Dendritic cell treated with granulocyte-macrophage colony-stimulating factor and Interleukin-4, amounts not matched to agents 40 ng/mL and 50 ng/mL, for 4 days (primary cell): ENCODE results near the gene MARCHF9.
A peak's percentile ranks its signal among the peaks of the same experiment; 100 is the strongest.

Experiments
- H3K27ac Mint-ChIP-seq: one replicate; pipeline ENCODE4 v1.8.0; 2022; ENCODE audit warnings: mild to moderate bottlenecking, mixed read lengths
- H3K27me3 Mint-ChIP-seq: one replicate; pipeline ENCODE4 v1.8.0; 2022; ENCODE audit warnings: mild to moderate bottlenecking, mixed read lengths
- H3K36me3 Mint-ChIP-seq: one replicate; pipeline ENCODE4 v1.8.0; 2022; ENCODE audit warnings: low read depth, mixed read lengths
- H3K4me1 Mint-ChIP-seq: one replicate; pipeline ENCODE4 v1.8.0; 2022; ENCODE audit warnings: low read depth, mixed read lengths
- H3K4me3 Mint-ChIP-seq: one replicate; pipeline ENCODE4 v1.8.0; 2022; ENCODE audit warnings: mild to moderate bottlenecking, moderate library complexity, mixed read lengths
- H3K9me3 Mint-ChIP-seq: one replicate; pipeline ENCODE4 v1.8.0; 2022; ENCODE audit warnings: mixed read lengths
- intact Hi-C: fragments of 100-400 bp; cut with micrococcal nuclease; formaldehyde crosslinking; loops from one replicate; pipeline ENCODE4 v1.15.0; 2022

MARCHF9 gene

GRCh38 chr12:57761391-57761998 is 6.6 kb downstream of the MARCHF9 start:
- Mint-ChIP-seq H3K4me3 (no peak overlapping the region), H3K9me3 (no peaks in the 10 kb centered on the region), H3K27me3 (peaks cover 36% of the 10 kb centered on the region), H3K27ac (no peak overlapping the region), H3K4me1 (peaks cover 60% of the 10 kb centered on the region), H3K36me3 (peaks cover 32% of the 10 kb centered on the region)
- intact Hi-C loops: no loop called here

GRCh38 chr12:57762463-57762862 is 7.6 kb downstream of the MARCHF9 start:
- H3K4me3 Mint-ChIP-seq: no peak overlapping the region
- H3K4me1 Mint-ChIP-seq: peaks cover 61% of the 10 kb centered on the region
- peaks cover 22% of the 10 kb centered on the region for H3K36me3 Mint-ChIP-seq
- H3K9me3 Mint-ChIP-seq: no peaks in the 10 kb centered on the region
- H3K27me3 Mint-ChIP-seq: peaks cover 45% of the 10 kb centered on the region
- no peak overlapping the region for H3K27ac Mint-ChIP-seq
- intact Hi-C loops: no loop called here

- Mint-ChIP-seq H3K9me3 (no peaks in the 10 kb centered on the region), H3K27ac (no peak overlapping the region), H3K4me1 (peaks cover 70% of the 10 kb centered on the region), H3K27me3 (peaks cover 55% of the 10 kb centered on the region), H3K36me3 (peaks cover 20% of the 10 kb centered on the region), H3K4me3 (no peak overlapping the region)
- intact Hi-C loops: no loop called here
Observed at GRCh38 chr12:57763881-57764661, 9.2 kb downstream of the MARCHF9 start.

- intact Hi-C loops: no loop called here
- H3K27me3 Mint-ChIP-seq: peaks cover 55% of the 10 kb centered on the region
- H3K4me3 Mint-ChIP-seq: peak overlapping the region; percentile 76
- peaks cover 70% of the 10 kb centered on the region for H3K4me1 Mint-ChIP-seq
- H3K9me3 Mint-ChIP-seq: no peaks in the 10 kb centered on the region
- peaks cover 20% of the 10 kb centered on the region for H3K36me3 Mint-ChIP-seq
- H3K27ac Mint-ChIP-seq: no peak overlapping the region
Observed at GRCh38 chr12:57764662-57765002, 9.7 kb downstream of the MARCHF9 start.

GRCh38 chr12:57765003-57765697 is 10.2 kb downstream of the MARCHF9 start:
- Mint-ChIP-seq H3K27ac (peak overlapping the region; percentile 35), H3K36me3 (peaks cover 23% of the 10 kb centered on the region), H3K9me3 (no peaks in the 10 kb centered on the region), H3K4me1 (peaks cover 70% of the 10 kb centered on the region), H3K4me3 (peak overlapping the region; percentile 76), H3K27me3 (peaks cover 55% of the 10 kb centered on the region)
- intact Hi-C loops: no loop called here

GRCh38 chr12:57765698-57766463 is 11.0 kb downstream of the MARCHF9 start:
- intact Hi-C loops: no loop called here
- Mint-ChIP-seq H3K36me3 (peaks cover 30% of the 10 kb centered on the region), H3K9me3 (no peaks in the 10 kb centered on the region), H3K4me1 (peaks cover 70% of the 10 kb centered on the region), H3K27ac (peak overlapping the region; percentile 35), H3K4me3 (peak overlapping the region; percentile 76), H3K27me3 (peaks cover 55% of the 10 kb centered on the region)

GRCh38 chr12:57766464-57767304 is 11.8 kb downstream of the MARCHF9 start, which contains the start of gene CYP27B1:
CYP27B1 (minus strand) TSS chr12:57767078; CDS start chr12:57767041, 37 bp downstream.
- no peaks in the 10 kb centered on the region for H3K9me3 Mint-ChIP-seq
- H3K4me1 Mint-ChIP-seq: peaks cover 75% of the 10 kb centered on the region
- H3K36me3 Mint-ChIP-seq: peaks cover 33% of the 10 kb centered on the region
- intact Hi-C loops: no loop called here
- peak within 1 kb of the TSS; percentile 66 for H3K4me3 Mint-ChIP-seq
- H3K27me3 Mint-ChIP-seq: peaks cover 55% of the 10 kb centered on the region
- no peak within 1 kb of the TSS for H3K27ac Mint-ChIP-seq

GRCh38 chr12:57767305-57767698 is 12.4 kb downstream of the MARCHF9 start:
- no peak overlapping the region for H3K27ac Mint-ChIP-seq
- peaks cover 78% of the 10 kb centered on the region for H3K4me1 Mint-ChIP-seq
- H3K36me3 Mint-ChIP-seq: peaks cover 38% of the 10 kb centered on the region
- peaks cover 55% of the 10 kb centered on the region for H3K27me3 Mint-ChIP-seq
- intact Hi-C loops: no loop called here
- no peaks in the 10 kb centered on the region for H3K9me3 Mint-ChIP-seq
- H3K4me3 Mint-ChIP-seq: no peak overlapping the region

GRCh38 chr12:57767876-57768275 is 13.0 kb downstream of the MARCHF9 start:
- H3K9me3 Mint-ChIP-seq: no peaks in the 10 kb centered on the region
- H3K27ac Mint-ChIP-seq: no peak overlapping the region
- intact Hi-C loops: no loop called here
- H3K36me3 Mint-ChIP-seq: peaks cover 44% of the 10 kb centered on the region
- no peak overlapping the region for H3K4me3 Mint-ChIP-seq
- peaks cover 80% of the 10 kb centered on the region for H3K4me1 Mint-ChIP-seq
- H3K27me3 Mint-ChIP-seq: peaks cover 54% of the 10 kb centered on the region

GRCh38 chr12:57769594-57769993 is 14.7 kb downstream of the MARCHF9 start:
- Mint-ChIP-seq H3K27me3 (peaks cover 37% of the 10 kb centered on the region), H3K4me1 (peaks cover 83% of the 10 kb centered on the region), H3K27ac (no peak overlapping the region), H3K4me3 (no peak overlapping the region), H3K36me3 (peaks cover 47% of the 10 kb centered on the region), H3K9me3 (no peaks in the 10 kb centered on the region)
- intact Hi-C loops: no loop called here

- Mint-ChIP-seq H3K27ac (peak overlapping the region; percentile 92), H3K27me3 (peaks cover 26% of the 10 kb centered on the region), H3K4me1 (peaks cover 81% of the 10 kb centered on the region), H3K36me3 (peaks cover 49% of the 10 kb centered on the region), H3K9me3 (no peaks in the 10 kb centered on the region), H3K4me3 (no peak overlapping the region)
- intact Hi-C loops: no loop called here
Observed at GRCh38 chr12:57770734-57771133, 15.8 kb downstream of the MARCHF9 start.

GRCh38 chr12:57771236-57771872 is 16.5 kb downstream of the MARCHF9 start:
- peaks cover 81% of the 10 kb centered on the region for H3K4me1 Mint-ChIP-seq
- intact Hi-C loops: no loop called here
- peak overlapping the region; percentile 92 for H3K4me3 Mint-ChIP-seq
- peaks cover 20% of the 10 kb centered on the region for H3K27me3 Mint-ChIP-seq
- H3K9me3 Mint-ChIP-seq: no peaks in the 10 kb centered on the region
- H3K36me3 Mint-ChIP-seq: peaks cover 55% of the 10 kb centered on the region
- peak overlapping the region; percentile 92 for H3K27ac Mint-ChIP-seq
